Activated CD4-positive, alpha-beta T cell treated with anti-CD3 and anti-CD28 coated beads for 36 hours (primary cell): Measurements from ENCODE around the gene STIM1. TPM values are rescaled to one million over a fixed set of nuclear protein-coding genes. Genes with fewer than 3 reads are reported as not detected.

ENCODE experiments used
- ATAC-seq: fragments of 200-7000 bp; cut with Tn5 transposase; one replicate; pipeline ENCODE4 v1.10.0; 2021; ENCODE audit warnings: mild to moderate bottlenecking, moderate library complexity
- CTCF ChIA-PET: fragments of 350-600 bp; sonication (Branson Sonifier 250); formaldehyde crosslinking; loops from one replicate; lab custom pipeline; 2021; ENCODE audit warnings: antibody characterized with exemption; lab: Charles Lee
- POLR2A ChIA-PET: fragments of 350-600 bp; sonication (Branson Sonifier 250); formaldehyde crosslinking; loops from one replicate; lab custom pipeline; 2021; ENCODE audit warnings: antibody characterized with exemption, inconsistent platforms; lab: Charles Lee
- DNase-seq: peaks from one replicate; pipeline ENCODE4 v3.0.0-alpha.2; 2020
- H3K27ac Mint-ChIP-seq: one replicate; pipeline ENCODE4 v1.8.0; 2021; ENCODE audit warnings: mixed read lengths
- H3K27me3 Mint-ChIP-seq: one replicate; pipeline ENCODE4 v1.8.0; 2021; ENCODE audit warnings: mixed read lengths
- H3K36me3 Mint-ChIP-seq: one replicate; pipeline ENCODE4 v1.8.0; 2021; ENCODE audit warnings: low read depth, mixed read lengths
- H3K4me1 Mint-ChIP-seq: one replicate; pipeline ENCODE4 v1.8.0; 2021; ENCODE audit warnings: mixed read lengths
- H3K4me3 Mint-ChIP-seq: one replicate; pipeline ENCODE4 v1.8.0; 2021; ENCODE audit warnings: mild to moderate bottlenecking, moderate library complexity, mixed read lengths
- H3K9me3 Mint-ChIP-seq: one replicate; pipeline ENCODE4 v1.8.0; 2021; ENCODE audit warnings: low read depth, mixed read lengths
- intact Hi-C, 2 experiments: fragments of 100-400 bp; cut with DNase I in 1 of 2; cut with micrococcal nuclease in 1 of 2; formaldehyde crosslinking; loops; one replicate each; pipeline versions ENCODE4 v1.14.2 to v1.15.1; 2022 to 2024; cut with DNase I, micrococcal nuclease
- total RNA-seq, 2 experiments: library from RNA; stranded (reverse); gene quantifications; one replicate each; pipeline ENCODE4 v1.2.3, GENCODE V29; 2021

STIM1 gene
- total RNA-seq, 2 experiments from 2014 or later = 60.0 to 62.6 TPM

DNA sequence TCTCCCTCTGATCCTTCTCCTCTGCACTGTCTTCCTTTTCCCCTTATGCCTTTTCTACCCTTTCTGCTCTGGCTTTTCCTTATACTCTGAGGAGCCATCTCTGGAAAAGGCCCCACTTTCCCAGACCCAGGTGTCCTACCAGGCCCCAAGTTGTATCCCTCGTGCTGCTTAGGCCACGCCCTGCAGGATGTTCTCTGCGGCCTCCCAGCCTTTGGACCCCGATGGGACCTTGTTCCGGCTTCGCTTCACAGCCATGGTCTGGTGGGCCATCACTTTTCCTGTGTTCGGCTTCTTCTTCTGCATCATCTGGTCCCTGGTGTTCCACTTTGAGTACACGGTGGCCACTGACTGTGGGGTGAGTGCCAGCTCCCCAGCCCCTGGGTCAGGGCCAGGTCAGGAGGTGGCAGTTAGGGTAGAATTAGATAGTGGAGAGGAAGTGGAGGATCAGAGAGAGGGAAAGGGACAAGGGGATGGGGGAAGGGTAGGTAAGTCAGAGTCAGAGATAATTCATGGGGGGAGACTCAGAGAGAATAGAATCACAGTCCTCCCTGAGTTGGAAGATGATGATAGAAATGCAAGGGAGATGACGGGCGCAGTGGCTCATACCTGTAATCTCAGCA lies 38.2 kb upstream of the STIM1 start:
- peaks cover 4% of the 10 kb centered on the region for H3K36me3 Mint-ChIP-seq
- H3K9me3 Mint-ChIP-seq = no peaks in the 10 kb centered on the region
- H3K4me1 Mint-ChIP-seq = no peaks in the 10 kb centered on the region
- ATAC-seq (no peak), DNase-seq (no peak)
- no peaks in the 10 kb centered on the region for H3K27me3 Mint-ChIP-seq
- intact Hi-C loops = no loop called here
- CTCF ChIA-PET = interaction anchor here (2.1 to 3.4 kb wide), 2 partner anchors 8 to 256 kb away, joined by 15 to 17 read pairs; partner anchors contain the start of gene PGAP2
- POLR2A ChIA-PET = no interaction called here
- no peak overlapping the region for H3K27ac Mint-ChIP-seq
- no peak overlapping the region for H3K4me3 Mint-ChIP-seq

- H3K27me3 Mint-ChIP-seq = no peaks in the 10 kb centered on the region
- H3K9me3 Mint-ChIP-seq = no peaks in the 10 kb centered on the region
- intact Hi-C loops = no loop called here
- ATAC-seq (no peak), DNase-seq (no peak)
- CTCF ChIA-PET = interaction anchor here (0.9 to 3.4 kb wide), 4 partner anchors 13 to 252 kb away, joined by 3 to 17 read pairs (median 4); partner anchors contain the start of gene PGAP2
- H3K4me3 Mint-ChIP-seq = no peak overlapping the region
- peaks cover 18% of the 10 kb centered on the region for H3K36me3 Mint-ChIP-seq
- H3K27ac Mint-ChIP-seq = no peak overlapping the region
- POLR2A ChIA-PET = no interaction called here
- H3K4me1 Mint-ChIP-seq = peaks cover 13% of the 10 kb centered on the region
These were observed 34.5 kb upstream of the STIM1 start for GRCh38 chr11:3820971-3821370.

DNA sequence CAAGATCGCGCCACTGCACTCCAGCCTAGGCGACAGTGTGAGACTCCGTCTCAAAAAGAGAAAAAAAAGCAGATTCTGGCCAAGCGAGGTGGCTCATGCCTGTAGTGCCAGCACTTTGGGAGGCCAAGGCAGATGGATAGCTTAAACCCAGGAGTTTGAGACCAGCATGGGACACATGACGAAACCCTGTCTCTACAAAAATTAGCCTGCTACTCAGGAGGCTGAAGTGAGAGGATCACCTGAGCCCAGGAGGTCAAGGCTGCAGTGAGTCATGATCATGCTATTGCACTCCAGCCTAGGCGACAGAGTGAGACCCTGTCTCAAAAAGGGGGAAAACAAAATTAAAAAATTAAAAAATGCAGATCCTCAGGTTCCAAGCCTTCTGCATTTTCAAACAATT lies 33.2 kb upstream of the STIM1 start:
- Mint-ChIP-seq H3K4me1 (peaks cover 21% of the 10 kb centered on the region), H3K27ac (no peak overlapping the region), H3K4me3 (no peak overlapping the region), H3K36me3 (peaks cover 32% of the 10 kb centered on the region), H3K9me3 (no peaks in the 10 kb centered on the region), H3K27me3 (no peaks in the 10 kb centered on the region)
- ATAC-seq = no peak
- DNase-seq = no peak
- ChIA-PET CTCF (interaction anchor here (0.7 to 2.2 kb wide), 3 partner anchors 14 to 251 kb away, joined by 3 to 7 read pairs (median 6); partner anchors contain the start of gene PGAP2), POLR2A (no interaction called here)
- intact Hi-C loops = no loop called here

DNA sequence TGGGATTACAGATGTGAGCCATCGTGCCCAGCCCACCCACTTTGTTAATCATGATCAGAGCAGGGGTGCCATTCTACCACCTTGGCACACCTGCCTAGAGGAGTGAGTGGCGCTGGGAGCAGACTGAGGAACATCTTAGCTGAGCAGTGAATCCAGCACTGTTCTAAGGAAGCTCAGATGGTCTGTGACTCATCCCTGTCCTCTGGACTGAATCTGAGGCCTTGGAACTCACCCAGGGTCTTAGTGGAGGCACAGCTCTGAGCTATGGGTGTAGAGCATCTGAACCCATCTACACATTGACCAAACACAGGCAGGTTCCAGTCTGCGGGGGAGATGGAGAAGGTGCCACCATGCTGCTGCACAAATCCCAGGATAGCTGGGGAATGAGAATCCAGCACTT lies 32.2 kb upstream of the STIM1 start:
- POLR2A ChIA-PET = no interaction called here
- no peak for ATAC-seq

DNA sequence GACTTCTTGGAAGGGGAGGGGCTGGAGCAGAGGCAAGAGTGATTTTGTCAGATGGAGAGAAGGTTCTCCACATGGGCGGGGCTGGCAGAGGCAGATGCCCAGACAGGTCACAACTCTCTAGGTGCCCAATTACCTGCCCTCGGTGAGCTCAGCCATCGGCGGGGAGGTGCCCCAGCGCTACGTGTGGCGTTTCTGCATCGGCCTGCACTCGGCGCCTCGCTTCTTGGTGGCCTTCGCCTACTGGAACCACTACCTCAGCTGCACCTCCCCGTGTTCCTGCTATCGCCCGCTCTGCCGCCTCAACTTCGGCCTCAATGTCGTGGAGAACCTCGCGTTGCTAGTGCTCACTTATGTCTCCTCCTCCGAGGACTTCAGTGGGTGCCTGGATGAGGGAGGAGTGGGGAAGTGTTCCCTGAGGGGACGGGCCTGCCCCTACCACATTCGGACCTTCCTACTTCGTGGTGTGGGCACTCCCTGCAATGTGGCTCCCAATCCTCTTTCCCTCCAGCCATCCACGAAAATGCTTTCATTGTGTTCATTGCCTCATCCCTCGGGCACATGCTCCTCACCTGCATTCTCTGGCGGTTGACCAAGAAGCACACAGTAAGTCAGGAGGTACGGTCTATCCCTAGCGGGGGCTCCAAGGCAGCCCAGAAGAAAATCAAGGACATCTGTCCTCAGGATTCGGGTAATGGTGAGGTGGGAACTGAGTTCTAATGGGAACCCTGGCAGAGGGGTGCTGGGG lies 31.5 kb upstream of the STIM1 start:
- Mint-ChIP-seq H3K27ac (no peak overlapping the region), H3K27me3 (no peaks in the 10 kb centered on the region), H3K36me3 (peaks cover 41% of the 10 kb centered on the region), H3K4me3 (no peak overlapping the region), H3K9me3 (no peaks in the 10 kb centered on the region), H3K4me1 (peaks cover 27% of the 10 kb centered on the region)
- intact Hi-C loops = loop anchor here (1.0 to 2.0 kb wide), 2 partner anchors 15 to 248 kb away; no protein-coding TSS in a partner anchor
- CTCF ChIA-PET = interaction anchor here (1.0 to 2.2 kb wide), 4 partner anchors 9 to 249 kb away, joined by 3 to 7 read pairs (median 6); partner anchors contain the start of gene PGAP2
- no peak for DNase-seq
- no peak for ATAC-seq
- POLR2A ChIA-PET = no interaction called here

More for the DNA sequence above, 32.2 kb upstream of the STIM1 start:
- Mint-ChIP-seq H3K27me3 (no peaks in the 10 kb centered on the region), H3K4me1 (peaks cover 27% of the 10 kb centered on the region), H3K36me3 (peaks cover 40% of the 10 kb centered on the region), H3K4me3 (no peak overlapping the region), H3K9me3 (no peaks in the 10 kb centered on the region), H3K27ac (no peak overlapping the region)
- CTCF ChIA-PET = interaction anchor here (0.7 to 2.2 kb wide), 6 partner anchors 15 to 274 kb away, joined by 3 to 7 read pairs (median 3); partner anchors contain the start of gene PGAP2
- no peak for DNase-seq
- intact Hi-C loops = no loop called here

GRCh38 chr11:3824714-3825472 lies 30.6 kb upstream of the STIM1 start:
- DNase-seq (peak; percentile 89), ATAC-seq (peak; percentile 93)
- ChIA-PET POLR2A (interaction anchor here (0.9 to 1.0 kb wide), 2 partner anchors 11 to 233 kb away, joined by 3 to 4 read pairs; no protein-coding TSS in a partner anchor), CTCF (interaction anchor here (0.6 to 2.6 kb wide), 16 partner anchors 8 to 257 kb away, joined by 3 to 13 read pairs (median 4); no protein-coding TSS in a partner anchor)
- peaks cover 27% of the 10 kb centered on the region for H3K4me1 Mint-ChIP-seq
- peak overlapping the region; percentile 68 for H3K27ac Mint-ChIP-seq
- no peaks in the 10 kb centered on the region for H3K9me3 Mint-ChIP-seq
- no peaks in the 10 kb centered on the region for H3K27me3 Mint-ChIP-seq
- peaks cover 46% of the 10 kb centered on the region for H3K36me3 Mint-ChIP-seq
- intact Hi-C loops = loop anchor here (1.0 to 2.0 kb wide), 2 partner anchors 14 to 247 kb away; no protein-coding TSS in a partner anchor
- H3K4me3 Mint-ChIP-seq = no peak overlapping the region

- H3K27me3 Mint-ChIP-seq = no peaks in the 10 kb centered on the region
- intact Hi-C loops = loop anchor here in 1 of 2 experiments (2.0 kb wide), 1 partner anchor 13 kb away; no protein-coding TSS in a partner anchor
- H3K36me3 Mint-ChIP-seq = peaks cover 52% of the 10 kb centered on the region
- peaks cover 32% of the 10 kb centered on the region for H3K4me1 Mint-ChIP-seq
- DNase-seq (no peak), ATAC-seq (no peak)
- POLR2A ChIA-PET = interaction anchor here (0.9 to 1.5 kb wide), 3 partner anchors 10 to 232 kb away, joined by 3 to 4 read pairs (median 3); no protein-coding TSS in a partner anchor
- no peak overlapping the region for H3K4me3 Mint-ChIP-seq
- H3K9me3 Mint-ChIP-seq = no peaks in the 10 kb centered on the region
- CTCF ChIA-PET = interaction anchor here (0.6 to 2.6 kb wide), 19 partner anchors 8 to 256 kb away, joined by 3 to 13 read pairs (median 4); no protein-coding TSS in a partner anchor
- peak overlapping the region; percentile 69 for H3K27ac Mint-ChIP-seq
These were observed 29.9 kb upstream of the STIM1 start for GRCh38 chr11:3825473-3826154.

- no peaks in the 10 kb centered on the region for H3K27me3 Mint-ChIP-seq
- POLR2A ChIA-PET = interaction anchor here (0.6 to 1.5 kb wide), 2 partner anchors 12 to 76 kb away, joined by 3 to 4 read pairs; no protein-coding TSS in a partner anchor
- no peak for ATAC-seq
- intact Hi-C loops = no loop called here
- CTCF ChIA-PET = interaction anchor here (0.5 to 2.6 kb wide), 6 partner anchors 9 to 238 kb away, joined by 3 to 10 read pairs (median 4); partner anchors contain the start of genes PGAP2 and RHOG
- DNase-seq = no peak
- H3K4me3 Mint-ChIP-seq = no peak overlapping the region
- H3K4me1 Mint-ChIP-seq = peaks cover 43% of the 10 kb centered on the region
- peak overlapping the region; percentile 69 for H3K27ac Mint-ChIP-seq
- H3K36me3 Mint-ChIP-seq = peaks cover 64% of the 10 kb centered on the region
- H3K9me3 Mint-ChIP-seq = no peaks in the 10 kb centered on the region
These were observed 28.7 kb upstream of the STIM1 start for GRCh38 chr11:3826721-3827120.

- POLR2A ChIA-PET = interaction anchor here (0.6 kb wide), 1 partner anchor 77 kb away, joined by 4 read pairs; no protein-coding TSS in a partner anchor
These were observed 27.9 kb upstream of the STIM1 start for GRCh38 chr11:3827434-3828186.

More at GRCh38 chr11:3827434-3828186, 27.9 kb upstream of the STIM1 start:
- Mint-ChIP-seq H3K4me3 (no peak overlapping the region), H3K36me3 (peaks cover 67% of the 10 kb centered on the region), H3K27ac (peak overlapping the region; percentile 63), H3K9me3 (no peaks in the 10 kb centered on the region), H3K4me1 (peaks cover 52% of the 10 kb centered on the region), H3K27me3 (no peaks in the 10 kb centered on the region)
- intact Hi-C loops = no loop called here
- no peak for DNase-seq
- no peak for ATAC-seq
- CTCF ChIA-PET = interaction anchor here (0.7 to 1.3 kb wide), 4 partner anchors 13 to 237 kb away, joined by 3 to 4 read pairs (median 4); partner anchors contain the start of genes PGAP2 and RHOG
